ENCODE results near the gene FBXO44. TPM values are rescaled to one million over a fixed set of nuclear protein-coding genes. Genes with fewer than 3 reads are reported as not detected.

FBXO44 gene
- total RNA-seq, 3 donors from 2014 or later: 6.5 to 19.1 (median 6.6) TPM

GRCh38 chr1:11658542-11658941, 3.9 kb downstream of the FBXO44 start:
- no peak for ATAC-seq
- H3K4me1 ChIP-seq (ENCODE audit: low read depth): peaks cover 7% of the 10 kb centered on the region
- TF ChIP-seq CTCF (IDR thresholded peaks at IDR 0.05): no peak

GRCh38 chr1:11659748-11660147, 5.1 kb downstream of the FBXO44 start:
- Histone ChIP-seq H3K4me3 (no peak overlapping the region), H3K9me3 (no peaks in the 10 kb centered on the region), H3K36me3 (ENCODE audit: low read depth) (no peaks in the 10 kb centered on the region), H3K4me1 (ENCODE audit: low read depth) (peaks cover 7% of the 10 kb centered on the region)
- intact Hi-C loops (cut with DNase I, micrococcal nuclease): loop anchor here in 1 of 2 donors (10.0 kb wide), 1 partner anchor 65 kb away; no protein-coding TSS in a partner anchor
- no peak for ATAC-seq
- no peak for DNase-seq
- TF ChIP-seq CTCF (IDR thresholded peaks at IDR 0.05): no peak

More at GRCh38 chr1:11658542-11658941, 3.9 kb downstream of the FBXO44 start:
- H3K9me3 ChIP-seq: no peaks in the 10 kb centered on the region
- intact Hi-C loops (cut with DNase I, micrococcal nuclease): loop anchor here in 1 of 2 donors (10.0 kb wide), 1 partner anchor 66 kb away; no protein-coding TSS in a partner anchor
- H3K4me3 ChIP-seq: no peak overlapping the region
- no peak for DNase-seq
- H3K36me3 ChIP-seq (ENCODE audit: low read depth): no peaks in the 10 kb centered on the region

- H3K4me3 ChIP-seq: no peak overlapping the region
- intact Hi-C loops (cut with DNase I, micrococcal nuclease): no loop called here
- no peak for DNase-seq
- no peaks in the 10 kb centered on the region for H3K9me3 ChIP-seq
- H3K4me1 ChIP-seq (ENCODE audit: low read depth): no peaks in the 10 kb centered on the region
- no peak for ATAC-seq
- H3K36me3 ChIP-seq (ENCODE audit: low read depth): no peaks in the 10 kb centered on the region
- no peak for TF ChIP-seq CTCF (IDR thresholded peaks at IDR 0.05)
These were observed 6.4 kb downstream of the FBXO44 start for GRCh38 chr1:11661103-11661502.

GRCh38 chr1:11664336-11665065, 9.8 kb downstream of the FBXO44 start:
- intact Hi-C loops (cut with DNase I, micrococcal nuclease): no loop called here
- Histone ChIP-seq H3K4me1 (ENCODE audit: low read depth) (no peaks in the 10 kb centered on the region), H3K4me3 (peak overlapping the region; percentile 32), H3K36me3 (ENCODE audit: low read depth) (no peaks in the 10 kb centered on the region), H3K9me3 (no peaks in the 10 kb centered on the region)
- DNase-seq: peak in 2 of 3 donors; percentile 46 to 64
- no peak for TF ChIP-seq CTCF (IDR thresholded peaks at IDR 0.05)
- ATAC-seq: peak; percentile 59

GRCh38 chr1:11668516-11668915, 13.8 kb downstream of the FBXO44 start:
- Histone ChIP-seq H3K4me1 (ENCODE audit: low read depth) (no peaks in the 10 kb centered on the region), H3K4me3 (no peak overlapping the region), H3K36me3 (ENCODE audit: low read depth) (no peaks in the 10 kb centered on the region), H3K9me3 (no peaks in the 10 kb centered on the region)
- no peak for ATAC-seq
- no peak for DNase-seq
- no peak for TF ChIP-seq CTCF (IDR thresholded peaks at IDR 0.05)
- intact Hi-C loops (cut with DNase I, micrococcal nuclease): no loop called here

Data from mucosa of descending colon (tissue), 3 donors.